ENCODE measurements around the gene MSANTD3.

The MSANTD3 gene

DNA sequence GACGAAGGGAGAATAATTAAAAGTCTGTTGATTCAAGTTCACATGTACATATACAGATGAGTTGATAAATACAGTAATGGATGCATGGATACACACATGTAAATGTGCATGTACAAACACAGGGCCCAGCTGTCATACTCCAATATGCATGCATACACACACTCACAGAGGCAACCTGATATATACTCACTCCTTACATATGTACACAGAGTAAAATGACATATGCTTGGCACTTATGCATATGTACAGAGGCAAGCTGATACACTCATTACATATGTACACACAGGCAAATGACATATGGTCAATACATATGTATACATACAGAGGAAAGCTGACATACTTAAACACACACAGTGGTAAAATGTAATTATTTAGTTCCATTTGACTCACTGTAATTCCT, 38.8 kb downstream of the MSANTD3 start:
- no peak for DNase-seq (ENCODE audit: low read depth)

DNA sequence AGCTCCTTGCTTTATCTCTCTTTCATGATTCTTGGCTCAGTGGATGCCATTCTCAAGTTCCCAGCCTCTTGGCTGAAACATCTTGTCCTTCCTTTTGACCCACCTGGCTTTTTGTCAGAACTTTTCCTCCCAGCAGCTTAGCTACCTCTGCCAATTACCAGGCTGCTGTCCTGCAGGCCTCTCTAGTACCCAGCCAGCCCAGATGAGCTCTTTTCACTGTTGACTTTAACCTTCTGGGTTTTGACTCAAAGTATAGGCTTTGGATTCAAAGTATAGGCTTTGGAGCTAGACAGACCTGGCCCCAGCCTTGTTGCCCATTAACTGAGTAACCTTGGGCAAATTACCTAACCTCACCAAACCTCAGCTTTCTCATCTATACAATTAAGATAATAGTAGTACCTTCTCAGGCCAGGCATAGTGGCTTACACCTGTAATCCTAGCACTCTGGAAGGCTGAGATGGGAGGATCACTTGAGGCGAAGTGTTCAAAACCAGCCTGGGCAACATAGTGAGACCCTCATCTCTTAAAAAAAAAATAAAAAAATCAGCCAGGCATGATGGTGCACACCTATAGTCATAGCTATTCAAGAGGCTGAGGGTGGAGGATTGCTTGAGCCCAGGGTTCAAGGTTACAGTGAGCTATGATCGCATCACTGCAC, 39.4 kb downstream of the MSANTD3 start:
- no peak for DNase-seq (ENCODE audit: low read depth)

DNA sequence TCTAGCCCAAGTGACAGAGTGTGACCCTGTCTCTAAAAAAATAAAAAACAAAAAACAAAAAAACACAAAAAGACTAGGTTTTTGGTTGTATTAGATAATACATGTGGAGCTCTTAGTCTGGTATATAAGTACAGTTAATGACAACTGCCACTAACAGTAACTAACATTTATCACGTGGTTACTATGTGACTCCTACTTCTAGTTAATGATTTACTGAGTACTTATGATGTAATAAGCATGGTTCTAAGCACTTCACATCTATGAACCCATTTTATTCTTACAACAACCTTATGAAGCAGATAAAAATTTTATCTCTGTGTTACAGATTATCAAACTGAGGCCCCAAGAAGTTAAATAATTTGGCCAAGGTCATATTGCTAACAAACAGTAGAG, 39.9 kb downstream of the MSANTD3 start:
- DNase-seq (ENCODE audit: low read depth), result no peak

DNA sequence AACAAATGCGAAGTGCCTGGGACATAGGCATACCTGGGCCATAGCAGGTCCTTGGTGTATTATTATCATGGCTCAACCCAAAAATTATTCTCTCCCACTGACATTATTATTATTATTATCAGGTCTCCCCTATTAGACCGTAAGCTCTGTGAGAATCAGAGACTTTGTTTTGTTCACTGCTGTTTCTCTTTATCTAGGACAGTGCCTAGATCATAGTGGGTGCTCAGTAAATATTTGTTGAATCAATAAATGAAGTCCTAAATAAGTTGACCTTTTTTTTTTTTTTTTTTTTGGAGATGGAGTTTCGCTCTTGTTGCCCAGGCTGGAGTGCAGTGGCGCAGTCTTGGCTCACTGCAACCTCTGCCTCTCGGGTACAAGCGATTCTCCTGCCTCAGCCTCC, 41.1 kb downstream of the MSANTD3 start:
- no peak for DNase-seq (ENCODE audit: low read depth)

DNA sequence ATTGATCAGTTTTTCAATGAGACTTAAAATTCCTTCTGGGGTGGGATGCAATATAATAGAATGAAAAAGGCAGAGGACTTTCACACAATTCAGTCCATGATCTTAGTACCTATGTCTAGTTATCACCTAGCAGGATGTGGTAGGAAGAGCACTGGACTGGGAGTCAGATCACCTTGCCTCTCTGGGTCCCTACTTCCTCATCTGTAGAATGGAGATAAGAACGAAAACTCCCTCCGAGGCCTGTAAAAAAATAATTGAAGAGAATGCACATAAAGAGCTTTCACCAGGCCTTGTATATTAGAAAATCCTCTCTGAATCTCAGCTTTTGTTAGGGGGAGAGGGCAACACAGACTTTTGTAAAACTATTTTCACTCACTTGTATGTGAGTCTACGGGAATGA, 45.3 kb downstream of the MSANTD3 start:
- DNase-seq (ENCODE audit: low read depth), result no peak

DNA sequence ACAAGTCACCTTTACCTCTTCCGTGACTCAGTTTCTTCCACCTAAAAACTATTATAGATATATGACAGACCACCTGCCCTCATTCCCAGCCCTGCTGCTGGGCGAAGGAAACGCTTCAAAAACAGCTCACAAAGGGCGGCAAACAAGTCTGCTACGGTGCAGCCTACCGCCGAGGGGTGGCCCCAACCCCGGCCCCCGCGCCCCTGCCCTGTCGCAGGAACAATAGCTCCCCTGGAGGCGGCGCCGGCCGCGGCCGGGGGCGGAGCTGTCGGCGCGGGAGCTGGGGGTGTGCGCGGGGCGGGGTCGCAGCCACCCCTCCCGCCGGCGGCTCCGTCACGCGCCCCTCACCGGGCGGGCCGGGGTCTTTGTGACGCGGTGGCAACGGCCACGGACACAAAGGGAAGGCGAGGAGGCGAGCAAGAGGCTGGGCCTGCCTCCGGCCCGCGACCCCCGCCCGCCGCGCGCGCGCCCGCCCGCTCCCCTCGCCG, 45.9 kb downstream of the MSANTD3 start, which contains the start of gene TMEFF1:
TSS of gene TMEFF1 (plus strand) at position 362 of the 488 bp plus-strand sequence. CDS start 396 bp downstream, outside the sequence.
- no peak for DNase-seq (ENCODE audit: low read depth)

DNA sequence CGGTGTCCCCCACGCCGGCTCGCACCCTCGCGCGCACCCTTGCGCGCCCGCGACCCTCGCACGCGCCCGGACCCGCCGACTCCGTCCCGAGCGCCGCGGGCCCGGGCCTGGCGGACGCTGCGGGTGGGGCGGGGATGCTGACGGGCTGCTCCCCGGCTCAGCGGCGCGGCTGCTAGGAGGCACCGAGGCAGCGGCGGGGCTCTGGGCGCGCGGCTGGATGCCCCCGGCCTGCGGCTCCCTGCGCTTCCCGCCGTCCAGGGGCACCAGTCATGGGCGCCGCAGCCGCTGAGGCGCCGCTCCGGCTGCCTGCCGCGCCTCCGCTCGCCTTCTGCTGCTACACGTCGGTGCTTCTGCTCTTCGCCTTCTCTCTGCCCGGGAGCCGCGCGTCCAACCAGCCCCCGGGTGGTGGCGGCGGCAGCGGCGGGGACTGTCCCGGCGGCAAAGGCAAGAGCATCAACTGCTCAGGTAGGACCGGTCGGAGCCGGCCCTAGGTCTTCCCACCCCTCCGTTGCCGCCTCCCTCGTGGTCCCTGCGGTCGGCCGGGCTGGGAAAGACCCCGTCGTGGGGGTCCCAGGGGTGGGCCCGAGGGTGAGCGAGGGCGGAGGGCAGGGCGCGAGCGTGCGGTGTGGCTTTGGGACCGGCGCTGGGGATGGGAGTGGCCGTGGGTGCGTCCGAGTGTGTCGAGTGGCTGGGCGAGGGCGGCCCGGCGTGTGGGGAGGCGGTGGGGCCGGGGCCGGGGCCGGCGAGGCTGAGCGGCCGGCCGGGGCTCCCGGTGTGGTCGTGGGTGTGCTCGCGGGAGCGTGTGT, 46.5 kb downstream of the MSANTD3 start:
- no peak for DNase-seq (ENCODE audit: low read depth)

DNA sequence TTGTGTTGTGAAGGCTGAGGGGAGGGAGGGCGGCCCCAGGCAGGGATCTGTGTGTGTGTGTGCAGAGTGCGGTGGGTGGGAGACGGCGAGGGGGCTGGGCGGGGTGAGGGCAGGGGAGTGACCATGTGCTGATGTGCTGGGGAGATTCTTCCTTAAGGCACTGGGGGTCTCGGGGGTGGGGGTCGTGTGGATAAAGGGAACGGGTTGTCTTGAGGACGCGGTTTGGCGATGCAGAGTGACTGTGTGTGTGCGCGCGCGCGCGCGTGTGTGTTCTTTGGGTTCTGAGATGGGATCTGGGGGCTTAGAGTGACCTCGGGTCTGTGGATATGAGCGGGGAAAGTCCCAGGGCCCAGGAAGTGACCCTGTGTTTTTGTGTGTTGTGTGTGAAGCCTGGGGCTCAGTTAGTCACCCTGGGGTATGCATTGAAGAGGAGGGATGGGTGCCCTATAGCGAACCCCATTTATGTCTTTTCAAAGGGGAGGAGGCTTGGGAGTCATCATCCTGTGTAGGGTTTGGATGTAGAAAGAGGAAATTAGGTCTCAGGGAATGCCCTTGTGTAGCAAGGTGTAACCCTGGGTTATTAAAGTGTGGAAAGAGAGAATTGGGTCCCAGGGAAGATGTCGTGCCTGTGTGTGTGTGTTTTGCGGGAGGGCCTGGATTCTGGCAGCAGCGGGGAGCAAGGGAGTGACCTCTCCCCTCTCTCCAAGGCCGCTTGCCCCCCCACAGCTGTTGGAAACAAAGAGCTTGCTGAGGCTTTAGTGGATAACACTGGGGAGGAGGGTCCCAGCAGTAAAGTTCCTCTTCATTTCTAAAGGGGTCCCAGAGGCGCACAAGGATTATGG, 47.4 kb downstream of the MSANTD3 start:
- DNase-seq (ENCODE audit: low read depth), result no peak

DNA sequence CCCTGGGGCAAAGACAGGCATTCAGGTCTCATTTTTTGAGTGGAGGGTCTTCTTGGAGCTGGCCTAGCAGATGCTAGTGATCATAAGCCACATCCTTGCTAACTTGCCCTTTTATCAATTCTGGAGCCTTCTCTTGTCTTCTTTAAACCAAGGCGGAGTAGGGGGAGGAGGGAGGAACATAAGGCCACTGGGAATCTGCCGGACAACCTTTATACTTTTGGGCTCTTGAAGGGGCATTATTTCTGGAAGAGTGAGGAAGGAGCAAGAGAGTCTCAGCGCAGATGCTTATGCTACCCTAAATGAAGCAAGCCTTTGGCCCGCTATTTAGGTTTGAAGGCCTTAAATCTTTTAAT, 48.0 kb downstream of the MSANTD3 start:
- DNase-seq (ENCODE audit: low read depth), result no peak

DNA sequence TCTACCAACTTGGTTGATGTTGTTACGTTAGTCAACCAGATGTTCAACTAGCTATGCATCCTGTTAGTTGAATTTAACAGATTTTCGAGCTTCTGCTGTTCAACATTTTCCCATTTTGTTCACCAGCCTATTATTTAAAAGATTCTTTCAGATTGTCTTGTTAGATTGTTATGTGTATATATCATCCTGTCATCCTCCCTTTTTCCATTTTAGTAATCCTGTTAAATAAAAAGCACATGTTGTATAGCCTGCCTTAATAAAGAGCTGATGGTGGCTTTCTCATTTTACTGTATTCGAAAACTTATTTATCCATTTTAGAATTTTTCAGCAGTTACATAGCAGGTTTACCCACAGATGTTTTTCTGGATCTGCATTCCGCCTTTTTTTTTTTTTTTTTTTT, 50.3 kb downstream of the MSANTD3 start:
- DNase-seq (ENCODE audit: low read depth), result no peak

DNA sequence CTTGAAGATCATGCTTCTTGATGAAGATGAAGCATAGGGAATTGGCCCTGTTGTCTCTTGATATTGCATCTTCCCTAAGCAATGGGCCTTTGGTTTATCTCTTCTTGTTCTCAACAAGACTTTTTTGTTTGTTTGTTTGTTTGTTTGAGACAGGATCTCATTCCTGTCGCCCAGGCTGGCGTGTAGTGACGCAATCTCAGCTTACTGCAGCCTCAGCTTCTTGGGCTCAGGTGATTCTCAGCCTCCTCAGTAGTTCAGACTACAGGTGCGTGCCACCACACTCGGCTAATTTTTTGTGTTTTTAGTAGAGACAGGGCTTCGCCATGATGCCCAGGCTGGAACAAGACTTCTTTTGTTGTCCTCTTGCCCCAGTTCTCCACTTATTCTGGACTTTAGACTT, 51.2 kb downstream of the MSANTD3 start:
- DNase-seq (ENCODE audit: low read depth), result no peak

DNA sequence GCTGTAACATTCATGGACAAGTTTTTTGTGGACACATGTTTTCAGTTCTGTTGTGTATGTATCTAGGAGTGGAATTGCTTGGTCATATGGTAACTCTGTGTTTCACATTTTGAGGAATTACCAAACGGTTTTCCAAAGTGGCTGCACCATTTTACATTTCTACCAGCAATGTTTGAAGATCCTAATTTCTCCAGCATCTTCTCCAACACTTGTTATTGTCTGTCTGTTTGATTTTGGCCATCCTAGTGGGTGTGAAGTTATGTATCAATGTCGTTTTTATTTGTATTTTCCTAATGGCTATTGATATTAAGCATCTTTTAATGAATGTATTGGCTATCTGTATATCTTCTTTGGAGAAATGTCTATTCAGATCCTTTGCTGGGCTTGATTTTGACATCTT, 52.9 kb downstream of the MSANTD3 start:
- no peak for DNase-seq (ENCODE audit: low read depth)

DNA sequence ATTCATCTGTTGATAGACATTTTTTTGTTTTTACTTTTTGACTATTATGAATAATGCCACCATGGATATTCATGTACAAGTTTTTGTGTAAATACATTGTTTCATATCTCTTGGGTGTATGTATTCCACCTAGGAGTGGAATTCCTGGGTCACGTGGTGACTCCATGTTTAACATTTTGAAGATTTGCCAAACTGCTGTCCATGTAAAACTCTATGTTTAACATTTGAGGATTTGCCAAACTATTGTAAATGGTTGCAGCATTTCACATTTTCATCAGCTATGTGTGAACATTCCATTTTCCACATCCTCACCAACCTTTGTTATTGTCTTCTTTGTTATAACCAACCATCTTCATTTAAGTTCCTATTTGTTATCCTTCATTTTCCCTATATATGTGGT, 58.3 kb downstream of the MSANTD3 start:
- no peak for DNase-seq (ENCODE audit: low read depth)

DNA sequence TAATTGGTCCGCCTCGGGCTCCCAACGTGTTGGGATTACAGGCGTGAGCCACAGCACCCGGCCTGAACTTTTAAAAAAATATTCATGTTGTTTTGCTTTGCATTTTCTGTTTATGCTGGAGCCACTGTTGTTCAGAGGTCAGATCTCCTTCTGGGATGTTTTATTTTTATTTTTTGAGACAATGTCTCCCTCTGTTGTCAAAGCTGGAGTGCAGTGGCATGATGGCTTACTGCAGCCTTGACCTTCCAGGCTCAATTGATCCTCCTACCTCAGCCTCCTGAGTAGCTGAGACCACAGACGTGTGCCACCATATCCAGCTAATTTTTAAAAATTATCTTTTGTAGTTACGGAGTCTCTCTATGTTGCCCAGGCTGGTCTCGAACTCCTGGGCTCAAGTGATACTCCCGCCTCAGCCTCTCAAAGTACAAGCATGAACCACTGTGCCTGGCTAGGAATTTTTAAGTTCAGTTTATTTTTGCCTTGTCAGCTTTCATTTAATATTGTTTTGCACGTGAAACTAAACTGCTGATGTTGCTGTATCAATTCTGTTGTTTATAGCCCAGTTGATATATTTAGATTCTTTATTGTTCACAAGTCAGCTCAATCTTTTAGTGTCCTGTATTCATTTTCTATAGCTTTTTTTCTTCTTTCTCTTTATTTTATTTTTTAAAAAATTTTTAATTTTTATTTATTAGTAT, 59.7 kb downstream of the MSANTD3 start:
- DNase-seq (ENCODE audit: low read depth), result no peak

DNA sequence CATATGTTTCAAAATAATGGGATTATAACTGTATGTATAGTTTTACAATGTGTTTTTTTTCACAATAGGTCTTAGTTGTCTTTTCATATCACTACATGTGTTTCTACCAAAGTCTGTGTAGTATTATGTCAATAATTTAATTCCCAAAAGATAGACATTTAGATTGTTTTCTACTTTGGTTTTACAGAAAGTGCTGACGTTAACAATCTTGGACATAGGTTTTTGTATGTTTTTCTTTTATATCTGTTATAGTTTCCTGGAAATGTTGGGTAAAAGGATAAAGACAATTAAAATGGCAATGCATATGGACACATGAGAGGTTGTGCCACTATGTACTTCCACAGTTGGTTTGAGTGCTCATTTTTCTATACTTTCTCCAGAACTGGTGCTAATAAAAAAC, 61.2 kb downstream of the MSANTD3 start:
- no peak for DNase-seq (ENCODE audit: low read depth)

DNA sequence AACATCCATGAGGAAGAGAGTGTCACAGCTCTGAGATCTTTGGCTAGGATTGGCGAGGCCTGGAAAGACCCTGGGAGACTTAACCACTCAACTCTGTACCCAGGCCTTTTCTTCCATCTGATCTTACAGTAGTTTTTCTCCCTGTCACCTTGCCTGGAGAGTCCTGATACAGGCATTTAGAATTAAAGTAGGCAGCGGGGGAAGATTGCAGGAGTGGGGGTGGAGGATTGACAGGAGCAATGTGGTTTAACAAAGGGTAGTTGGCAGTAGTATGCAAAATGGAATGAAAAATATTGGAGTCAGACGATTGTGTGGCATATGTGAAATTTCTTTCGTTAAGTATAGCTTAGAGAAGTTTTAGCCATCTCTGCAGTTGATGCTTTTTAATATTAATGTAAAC, 62.9 kb downstream of the MSANTD3 start:
- DNase-seq (ENCODE audit: low read depth), result no peak

DNA sequence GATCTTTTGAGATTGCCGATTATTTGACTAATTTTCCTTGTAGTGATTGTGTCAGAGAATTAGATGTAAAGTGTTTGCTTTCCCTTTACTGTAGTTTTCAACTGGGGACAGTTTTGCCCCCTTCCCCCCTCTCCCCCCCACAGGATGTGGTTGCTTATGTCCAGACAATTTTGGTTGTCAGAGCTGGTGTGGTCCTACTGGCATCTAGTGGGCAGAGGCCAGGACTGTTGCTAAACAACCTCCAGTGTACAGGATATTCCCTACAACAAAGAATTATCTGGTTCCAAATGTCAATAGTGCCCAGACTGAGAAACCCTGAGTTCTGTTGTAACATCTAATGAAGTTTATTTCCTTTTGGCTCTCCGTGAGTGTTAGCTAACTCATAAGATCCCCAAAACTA, 66.0 kb downstream of the MSANTD3 start:
- no peak for DNase-seq (ENCODE audit: low read depth)

DNA sequence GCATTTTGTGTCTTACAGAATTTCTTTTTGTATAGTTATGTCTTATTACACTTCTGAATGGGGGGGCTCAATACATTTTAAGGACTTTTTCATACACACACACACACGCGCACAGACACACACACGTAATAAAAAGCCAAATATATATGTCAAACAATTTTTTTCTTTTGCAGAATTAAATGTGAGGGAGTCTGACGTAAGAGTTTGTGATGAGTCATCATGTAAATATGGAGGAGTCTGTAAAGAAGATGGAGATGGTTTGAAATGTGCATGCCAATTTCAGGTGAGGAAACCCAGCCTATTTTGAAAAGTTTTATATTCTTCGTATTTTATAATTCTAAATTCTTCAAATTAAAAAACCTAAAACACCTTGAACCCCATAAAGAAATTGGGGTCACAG, 71.6 kb downstream of the MSANTD3 start:
- DNase-seq (ENCODE audit: low read depth), result no peak

DNA sequence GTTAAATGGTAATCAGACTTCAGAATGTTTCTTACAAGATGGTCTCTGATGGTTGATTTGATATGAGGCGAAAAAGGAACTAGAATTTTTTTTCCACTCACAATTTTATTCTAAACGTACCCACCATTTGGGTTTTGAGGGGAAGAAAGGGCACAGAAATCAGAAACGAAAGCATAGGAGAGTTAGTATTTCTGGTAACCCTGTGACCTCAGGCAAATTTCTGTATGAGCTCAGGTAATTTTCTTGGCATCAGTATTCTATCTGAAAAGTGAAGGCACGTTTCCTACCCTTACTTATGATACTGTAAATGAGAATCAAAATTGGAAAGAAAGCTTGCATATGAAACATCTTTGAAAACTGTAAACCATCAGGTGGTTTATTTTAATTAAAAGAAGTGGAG, 72.5 kb downstream of the MSANTD3 start:
- DNase-seq (ENCODE audit: low read depth), result no peak

DNA sequence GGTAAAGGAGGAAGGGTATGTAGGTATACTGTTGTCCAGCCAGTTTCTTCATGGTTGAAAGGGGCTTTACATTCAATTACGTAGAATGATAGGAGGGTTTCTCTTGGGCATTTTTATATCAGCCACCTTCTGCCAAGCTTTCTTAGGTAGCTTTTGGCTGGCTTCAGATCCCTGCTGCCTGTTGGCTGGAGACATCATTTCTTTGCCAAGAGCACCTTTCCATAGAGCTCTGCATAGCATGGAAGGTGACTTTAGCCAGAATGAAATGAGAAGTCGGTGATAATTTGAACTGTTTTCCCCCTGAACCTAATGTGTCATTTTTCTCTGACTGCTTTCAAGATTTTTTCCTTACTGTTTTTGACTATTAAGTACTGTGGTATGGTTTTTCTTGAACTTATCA, 72.9 kb downstream of the MSANTD3 start:
- no peak for DNase-seq (ENCODE audit: low read depth)

Measured in stimulated activated CD8-positive, alpha-beta memory T cell treated with anti-CD3 and anti-CD28 coated beads, Interleukin-15, amount 100 ng/mL, for 24 hours (primary cell).